ENCODE results near the gene TSC1.

GRCh38 chr9:132892400-132892799, 52.0 kb downstream of the TSC1 start:
- no peak for TF ChIP-seq POLR2A (IDR thresholded peaks at IDR 0.05)
- TF ChIP-seq, protein P1, sequence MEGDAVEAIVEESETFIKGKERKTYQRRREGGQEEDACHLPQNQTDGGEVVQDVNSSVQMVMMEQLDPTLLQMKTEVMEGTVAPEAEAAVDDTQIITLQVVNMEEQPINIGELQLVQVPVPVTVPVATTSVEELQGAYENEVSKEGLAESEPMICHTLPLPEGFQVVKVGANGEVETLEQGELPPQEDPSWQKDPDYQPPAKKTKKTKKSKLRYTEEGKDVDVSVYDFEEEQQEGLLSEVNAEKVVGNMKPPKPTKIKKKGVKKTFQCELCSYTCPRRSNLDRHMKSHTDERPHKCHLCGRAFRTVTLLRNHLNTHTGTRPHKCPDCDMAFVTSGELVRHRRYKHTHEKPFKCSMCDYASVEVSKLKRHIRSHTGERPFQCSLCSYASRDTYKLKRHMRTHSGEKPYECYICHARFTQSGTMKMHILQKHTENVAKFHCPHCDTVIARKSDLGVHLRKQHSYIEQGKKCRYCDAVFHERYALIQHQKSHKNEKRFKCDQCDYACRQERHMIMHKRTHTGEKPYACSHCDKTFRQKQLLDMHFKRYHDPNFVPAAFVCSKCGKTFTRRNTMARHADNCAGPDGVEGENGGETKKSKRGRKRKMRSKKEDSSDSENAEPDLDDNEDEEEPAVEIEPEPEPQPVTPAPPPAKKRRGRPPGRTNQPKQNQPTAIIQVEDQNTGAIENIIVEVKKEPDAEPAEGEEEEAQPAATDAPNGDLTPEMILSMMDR (IDR thresholded peaks at IDR 0.05), result no peak

Data from Peyer's patch (tissue), 4 donors.